ENCODE data around the gene TBCEL.
A peak's percentile ranks its signal among the peaks of the same experiment; 100 is the strongest.
"Not testable (repeated sequence)": the region's sequence is repeated elsewhere in the genome, so short reads cannot be mapped to it uniquely, and the experiment has no call there.

The TBCEL gene

GRCh38 chr11:121029813-121030445, 6.0 kb downstream of the TBCEL start:
- no peak for DNase-seq

DNA sequence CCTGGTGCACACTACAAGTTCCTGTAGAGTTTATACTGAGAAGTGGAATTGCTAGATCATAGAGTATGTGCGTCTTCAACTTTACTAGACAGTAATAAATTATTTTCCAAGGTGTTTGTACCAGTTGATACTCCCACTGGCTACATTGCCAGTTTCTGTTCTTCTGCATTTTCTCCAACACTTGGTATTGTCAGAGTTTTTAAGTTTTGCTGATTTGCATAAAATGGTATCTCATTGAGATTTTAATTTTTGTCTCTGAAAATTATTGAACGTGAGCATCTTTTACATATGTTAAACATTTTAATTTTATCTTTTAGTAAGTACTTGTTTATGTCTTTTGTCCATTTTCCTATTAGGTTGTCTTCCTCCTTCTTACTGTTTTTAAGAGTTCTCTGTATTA, 7.3 kb downstream of the TBCEL start:
- no peak for DNase-seq

- not testable (repeated sequence) for DNase-seq
These were observed 7.7 kb downstream of the TBCEL start for GRCh38 chr11:121031648-121032047.

DNA sequence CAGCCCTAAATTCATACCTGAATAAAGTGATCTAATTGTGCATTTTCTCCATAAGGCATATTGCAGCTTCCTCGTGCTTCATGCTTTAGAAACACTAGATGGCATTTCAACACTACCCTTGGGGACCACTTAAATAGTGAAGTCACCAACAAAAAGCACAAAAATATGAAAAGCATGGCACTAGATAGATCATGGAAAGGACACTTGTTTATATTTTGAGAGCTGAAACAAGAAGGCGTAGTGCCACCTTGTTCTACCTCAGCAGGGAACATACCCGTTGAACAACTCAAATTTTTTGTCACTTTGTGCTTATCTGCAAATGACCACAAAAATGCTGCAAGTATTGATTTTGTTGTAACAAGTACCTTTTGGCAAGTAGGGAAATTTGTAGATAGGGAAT, 8.6 kb downstream of the TBCEL start:
- no peak for DNase-seq

- no peak for DNase-seq
These were observed 9.7 kb downstream of the TBCEL start for GRCh38 chr11:121033635-121034034.

DNA sequence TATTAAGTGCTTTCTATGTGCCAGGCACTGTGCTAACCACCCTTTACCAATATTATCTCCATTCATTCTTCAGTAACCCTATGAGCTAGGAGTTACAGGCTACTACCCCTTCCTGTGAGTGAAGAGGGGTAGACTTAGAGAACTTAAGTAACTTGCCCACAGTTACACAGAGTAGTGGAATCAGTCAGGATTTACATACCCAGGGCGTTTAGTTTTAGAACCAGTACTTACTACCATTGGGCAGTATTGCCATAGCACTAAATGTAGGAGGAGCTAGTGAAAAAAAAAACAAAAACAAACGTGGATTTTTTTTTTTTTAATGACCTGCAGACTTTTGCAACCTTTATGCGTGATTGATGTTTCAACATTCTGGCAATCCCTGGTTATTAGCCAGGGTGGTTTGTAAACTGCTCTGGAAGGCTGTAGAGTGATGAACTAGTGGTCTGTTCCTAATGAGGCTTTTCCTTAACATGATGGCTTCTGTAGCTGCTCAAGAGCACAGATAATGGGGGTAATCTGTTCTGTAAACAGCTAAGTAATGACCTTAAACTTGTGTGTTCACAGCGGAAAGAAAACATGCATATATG, 11.4 kb downstream of the TBCEL start:
- DNase-seq, result no peak

DNA sequence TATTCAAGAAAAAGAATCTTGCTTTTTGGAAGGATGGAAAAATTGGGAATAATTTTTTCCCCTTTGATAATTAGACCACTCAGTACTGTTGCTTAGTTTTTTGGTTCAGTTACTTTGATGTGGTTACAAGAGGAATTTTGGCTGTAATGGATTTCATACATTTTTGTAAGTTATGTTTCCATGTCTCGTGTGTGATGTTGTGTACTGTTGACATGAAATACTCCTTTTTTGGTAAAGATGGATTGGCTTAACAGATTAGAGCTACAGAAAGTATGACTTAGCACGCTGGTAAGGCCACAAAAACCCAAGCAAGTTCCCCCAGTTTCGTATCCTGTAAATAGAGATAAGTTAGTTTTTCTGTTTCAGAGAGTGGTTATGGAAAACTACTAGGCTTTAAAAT, 11.9 kb downstream of the TBCEL start:
- DNase-seq, result peak; percentile 41

DNA sequence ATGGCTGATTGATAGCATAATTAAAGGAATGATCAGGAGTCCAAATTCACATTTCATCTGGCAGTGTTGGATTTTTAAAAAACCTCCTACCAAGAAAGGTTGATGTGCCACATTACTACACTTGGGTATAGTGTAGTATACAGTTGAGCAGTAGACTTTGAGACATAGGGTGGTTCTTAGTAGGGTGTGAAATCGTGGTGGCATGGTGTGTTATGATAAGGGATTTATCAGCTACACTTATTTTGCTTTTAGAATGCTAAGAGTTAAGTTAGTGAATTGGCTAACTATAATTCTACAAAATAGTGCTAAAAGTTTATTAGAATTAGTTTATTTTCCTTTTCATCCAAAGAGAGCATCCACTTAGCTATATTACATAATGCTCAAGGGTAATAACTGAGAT, 13.1 kb downstream of the TBCEL start:
- DNase-seq, result no peak

DNA sequence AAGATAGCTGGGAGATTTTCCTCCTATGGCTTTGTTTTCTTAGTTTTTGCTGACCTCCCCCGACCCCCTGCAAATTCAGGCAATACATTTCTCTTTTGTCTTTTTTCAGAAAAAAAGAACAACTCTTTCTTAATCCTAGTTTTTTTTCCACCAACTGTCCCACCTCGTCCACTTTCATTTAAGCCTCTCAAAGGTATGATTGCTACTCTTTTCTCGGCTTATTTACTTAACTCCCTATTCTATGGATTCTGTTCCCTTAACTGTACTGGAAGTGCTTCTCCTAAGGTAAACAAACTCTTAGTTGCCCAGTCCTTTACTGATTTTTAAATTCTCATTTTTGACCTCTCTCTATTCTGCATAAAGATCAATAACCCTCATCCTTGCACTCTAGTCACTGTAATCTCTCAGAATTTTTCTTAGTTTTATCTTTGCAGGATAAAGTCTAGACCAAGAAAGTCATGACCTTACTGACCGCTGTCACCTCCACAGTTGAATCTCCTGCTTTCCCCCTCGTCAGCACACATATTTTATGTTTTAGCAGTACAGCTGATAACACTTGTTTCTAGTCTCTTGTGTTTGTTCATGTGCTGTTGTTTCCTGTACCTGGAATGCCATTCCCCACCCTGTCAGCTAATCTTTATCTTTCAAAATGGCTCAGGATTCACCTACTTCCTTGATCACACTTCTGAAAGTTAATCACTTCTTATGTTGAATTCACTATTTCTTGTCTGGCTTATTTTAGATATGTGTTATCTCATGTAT, 14.9 kb downstream of the TBCEL start:
- DNase-seq, result no peak

GRCh38 chr11:121039971-121040613, 16.2 kb downstream of the TBCEL start:
- DNase-seq, result no peak

GRCh38 chr11:121040614-121041002, 16.7 kb downstream of the TBCEL start:
- no peak for DNase-seq

- no peak for DNase-seq
These were observed 17.2 kb downstream of the TBCEL start for GRCh38 chr11:121041072-121041471.

DNA sequence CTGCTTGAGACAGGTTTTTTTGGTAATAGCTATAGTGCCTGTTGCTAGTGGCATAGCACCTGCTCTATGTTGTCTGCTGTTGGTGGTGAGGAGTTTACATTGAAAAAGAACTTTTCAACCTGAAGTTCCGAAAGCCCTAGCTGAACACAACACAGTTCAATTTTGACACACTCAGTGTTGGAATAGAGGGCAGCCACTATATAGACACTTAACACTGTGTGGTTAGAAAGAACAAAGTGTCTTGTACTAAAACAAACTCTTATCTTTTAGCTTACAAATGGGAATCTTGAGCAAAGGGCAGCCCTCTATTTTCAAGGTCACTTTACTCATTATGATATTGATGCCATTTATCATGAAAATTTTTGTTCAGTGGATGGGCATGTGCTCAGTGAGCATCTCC, 18.4 kb downstream of the TBCEL start:
- no peak for DNase-seq

GRCh38 chr11:121047926-121048325, 24.0 kb downstream of the TBCEL start:
- DNase-seq, result no peak

DNA sequence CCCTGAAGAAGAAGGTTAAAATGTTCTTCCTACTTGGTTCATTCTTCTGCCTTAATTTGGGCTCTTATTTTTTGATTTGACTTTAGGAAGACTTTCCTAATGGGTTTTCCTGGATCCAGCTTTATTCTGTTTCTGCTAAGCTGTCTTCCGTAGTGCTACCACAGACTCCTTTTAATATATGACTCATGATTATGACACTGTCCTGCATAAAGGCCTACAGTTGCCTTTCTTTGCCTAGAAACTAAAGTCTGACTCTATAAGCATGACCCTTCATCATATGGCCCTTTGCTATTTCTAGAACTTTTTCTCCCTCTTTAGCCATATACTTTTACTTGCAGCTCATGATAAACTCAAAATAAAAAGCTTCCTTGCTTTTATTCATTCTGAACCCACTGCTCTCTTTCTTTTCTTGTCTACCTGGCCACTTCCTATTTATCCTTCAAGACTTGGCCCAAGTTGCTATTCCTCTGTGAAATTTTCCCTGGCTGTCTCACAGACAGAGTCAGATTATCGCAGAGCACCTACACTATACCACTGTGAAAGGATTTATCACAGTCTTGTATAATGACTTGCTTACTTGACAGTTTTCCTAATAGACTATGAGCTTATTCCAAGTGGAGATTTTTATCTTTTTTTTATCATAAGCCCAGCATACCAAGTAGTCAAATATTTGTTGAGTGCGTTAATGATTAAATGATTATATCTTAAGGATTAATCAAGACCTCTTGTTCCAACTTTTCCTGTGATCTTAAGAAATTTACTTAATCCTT, 24.7 kb downstream of the TBCEL start:
- no peak for DNase-seq

DNA sequence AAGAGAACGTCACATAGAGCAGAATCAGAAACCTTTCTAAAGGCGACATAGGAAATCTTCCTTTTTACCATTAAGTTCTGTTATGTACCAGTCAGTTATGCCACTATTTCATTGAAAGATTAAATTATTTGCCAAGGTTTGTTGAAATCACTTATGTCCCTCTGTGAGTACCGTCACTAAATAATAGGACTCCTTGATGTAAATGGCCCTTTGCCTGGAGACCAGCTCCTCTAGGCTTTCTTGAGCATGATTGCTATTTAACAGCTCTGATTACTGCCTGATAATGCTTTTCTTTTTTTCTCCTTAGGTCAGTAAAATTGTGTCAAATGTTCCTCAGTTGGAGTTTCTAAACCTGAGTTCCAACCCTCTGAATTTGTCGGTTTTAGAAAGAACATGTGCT, 29.3 kb downstream of the TBCEL start:
- DNase-seq, result no peak

DNA sequence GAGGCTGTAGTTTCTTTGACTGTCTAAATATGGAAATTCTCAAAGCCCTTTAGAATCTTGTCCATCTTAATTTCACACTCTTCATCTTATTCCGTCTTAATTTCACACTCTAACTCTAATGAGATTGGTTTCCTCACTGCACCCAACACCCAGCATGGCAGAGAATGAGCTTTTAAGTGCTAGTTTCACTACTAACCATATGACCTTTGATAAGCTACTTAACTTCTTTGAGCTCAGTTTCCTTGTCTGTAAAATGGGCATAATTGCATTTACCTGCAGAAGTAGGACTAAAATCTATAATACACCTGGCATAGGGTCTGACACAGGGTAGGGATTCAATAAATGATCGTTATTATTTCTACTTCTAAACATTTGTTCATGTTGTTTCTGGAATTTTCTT, 30.4 kb downstream of the TBCEL start:
- DNase-seq, result no peak

- no peak for DNase-seq
These were observed 31.2 kb downstream of the TBCEL start for GRCh38 chr11:121055076-121055475.

DNA sequence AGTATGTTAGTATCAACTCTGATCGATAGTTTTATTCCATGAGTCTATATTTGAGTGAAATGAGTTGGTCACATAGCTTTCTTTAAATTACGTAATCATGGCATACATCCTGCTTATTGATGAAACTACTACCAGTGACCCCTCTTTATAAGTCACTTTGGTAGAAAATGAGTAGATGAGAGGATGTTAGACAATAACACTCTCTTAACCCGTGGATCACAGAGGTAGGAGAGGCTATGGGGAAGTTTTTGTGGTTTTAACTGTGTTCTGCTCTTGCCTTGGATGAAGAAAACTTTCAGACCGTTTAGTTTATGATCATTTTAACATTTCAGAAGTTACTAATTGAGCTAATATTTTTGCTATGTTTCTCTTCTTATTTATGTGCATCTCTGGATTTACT, 34.0 kb downstream of the TBCEL start:
- DNase-seq, result no peak

GRCh38 chr11:121058941-121059340, 35.0 kb downstream of the TBCEL start:
- no peak for DNase-seq

- peak; percentile 40 for DNase-seq
These were observed 35.7 kb downstream of the TBCEL start for GRCh38 chr11:121059605-121060004.

DNA sequence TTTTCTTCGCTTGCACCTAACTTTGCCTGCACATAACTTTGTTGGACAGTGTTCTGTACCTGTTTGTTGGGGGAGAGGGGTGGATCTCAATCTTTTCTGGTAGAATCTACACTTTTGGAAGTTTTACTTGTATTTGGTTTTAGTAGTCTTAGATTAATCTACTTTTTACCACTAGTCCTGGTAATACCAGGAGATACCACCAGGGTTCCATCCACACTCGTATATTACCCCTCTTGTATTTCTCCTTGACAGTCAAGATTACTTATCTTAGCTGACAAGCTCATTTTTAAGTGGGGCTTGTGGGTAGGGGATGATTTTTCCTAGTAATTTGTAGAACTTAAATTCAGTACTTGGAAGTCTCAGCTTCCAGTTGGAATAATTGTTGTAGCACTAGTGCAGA, 39.8 kb downstream of the TBCEL start:
- no peak for DNase-seq

GRCh38 chr11:121066623-121067022, 42.7 kb downstream of the TBCEL start:
- no peak for DNase-seq

Data from activated CD4-positive, alpha-beta T cell treated with anti-CD3 and anti-CD28 coated beads, Interleukin-2, Interleukin-6, amounts not matched to agents 100 ng/mL and 50 ng/mL, durations not matched to agents 16 hours and 8 hours (primary cell).